HG03108 (cell line): ENCODE results near the gene RSU1.
"Not testable (repeated sequence)": the region's sequence is repeated elsewhere in the genome, so short reads cannot be mapped to it uniquely, and the experiment has no call there.

Source experiments
- ATAC-seq: cut with Tn5 transposase; IDR thresholded peaks from one replicate; pipeline ENCODE4 v1.9.1; 2021; ENCODE audit warnings: moderate library complexity; ENCODE audit not compliant: unreplicated experiment

RSU1 gene

DNA sequence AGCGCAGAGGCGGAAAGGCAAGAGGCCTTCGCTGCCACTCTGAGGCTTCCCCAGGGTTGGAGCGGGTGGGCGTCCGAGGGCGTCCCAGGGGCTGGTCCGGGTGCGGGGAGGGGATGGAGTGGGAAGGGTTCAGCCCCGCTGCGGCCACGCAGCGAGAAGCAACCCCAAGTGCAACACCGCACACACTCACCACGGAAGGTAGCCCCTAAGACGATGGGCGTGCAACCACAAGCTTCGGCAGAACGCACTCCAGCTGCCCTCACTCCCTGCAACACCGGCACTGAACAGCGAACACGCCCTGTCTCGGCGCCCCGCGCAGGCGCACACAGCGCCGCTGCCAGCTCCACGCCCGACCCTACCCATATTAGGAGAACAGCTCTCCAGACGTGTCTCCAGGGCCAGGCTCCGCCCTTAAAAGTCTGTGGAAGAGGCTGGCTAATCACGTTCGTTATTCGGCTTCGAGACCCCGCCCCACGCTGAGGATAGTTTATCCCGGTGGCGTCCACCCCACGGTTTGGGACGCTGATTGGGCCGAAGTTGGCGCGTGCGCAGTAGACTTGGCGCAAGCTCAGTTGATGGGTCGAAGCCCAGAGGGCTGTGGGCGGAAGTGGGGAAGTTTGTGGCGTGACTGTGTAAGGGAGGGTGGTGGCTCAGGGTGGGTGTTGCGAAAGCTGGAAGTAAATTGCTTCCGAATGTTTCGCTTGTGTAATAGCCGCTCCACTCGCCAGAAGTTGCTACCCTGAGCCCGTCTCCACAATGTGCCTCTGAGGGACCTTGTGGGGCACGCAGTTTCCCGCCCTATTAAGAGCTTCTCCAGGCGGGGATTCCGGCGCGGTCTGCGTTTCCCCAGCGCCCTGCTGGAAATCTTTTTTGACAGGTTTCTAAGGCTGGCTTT is at the start of gene RSU1:
RSU1 (minus strand) TSS at position 300 of the 895 bp plus-strand sequence. CDS start 343 bp downstream, outside the sequence.
- ATAC-seq, result peak; percentile 98

- ATAC-seq, result no peak
Observed at GRCh38 chr10:16866541-16867275, 49.5 kb upstream of the RSU1 start.

DNA sequence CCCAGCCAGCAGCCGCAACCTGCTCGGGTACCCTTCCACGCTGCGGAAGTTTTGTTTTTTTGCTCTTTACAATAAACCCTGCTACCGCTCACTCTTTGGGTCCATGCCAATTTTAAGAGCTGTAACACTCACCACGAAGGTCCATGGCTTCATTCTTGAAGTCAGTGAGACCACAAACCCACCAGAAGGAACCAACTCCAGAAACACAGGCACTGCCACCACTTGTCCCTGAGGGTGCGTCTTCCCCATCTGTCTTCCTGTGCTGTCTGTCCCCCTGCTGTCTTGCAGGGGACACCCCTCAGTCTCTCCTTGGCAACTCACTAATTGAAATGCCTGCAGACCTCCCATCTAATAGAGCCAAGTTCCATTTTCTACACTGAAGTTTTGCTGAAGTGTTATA is 48.5 kb upstream of the RSU1 start:
- no peak for ATAC-seq

- no peak for ATAC-seq
Observed at GRCh38 chr10:16863766-16864165, 46.5 kb upstream of the RSU1 start.

DNA sequence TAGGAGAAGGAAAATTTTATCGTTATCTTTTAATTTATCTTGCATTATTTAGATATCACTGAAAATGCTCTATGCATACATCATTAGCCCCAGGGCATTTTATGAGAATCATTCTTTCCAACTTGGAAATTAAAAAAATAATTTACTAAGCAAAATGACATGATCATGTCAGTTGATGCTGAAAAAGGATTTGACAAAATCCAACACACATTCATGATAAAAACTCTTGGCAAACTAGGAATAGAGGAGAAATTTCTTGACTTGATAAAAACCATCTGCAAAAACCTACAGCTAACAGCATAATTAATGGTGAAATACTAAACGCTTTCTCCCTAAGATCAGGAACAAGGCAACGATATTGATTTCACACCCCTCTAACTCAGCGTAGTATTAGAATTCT is 40.2 kb upstream of the RSU1 start:
- ATAC-seq, result no peak

DNA sequence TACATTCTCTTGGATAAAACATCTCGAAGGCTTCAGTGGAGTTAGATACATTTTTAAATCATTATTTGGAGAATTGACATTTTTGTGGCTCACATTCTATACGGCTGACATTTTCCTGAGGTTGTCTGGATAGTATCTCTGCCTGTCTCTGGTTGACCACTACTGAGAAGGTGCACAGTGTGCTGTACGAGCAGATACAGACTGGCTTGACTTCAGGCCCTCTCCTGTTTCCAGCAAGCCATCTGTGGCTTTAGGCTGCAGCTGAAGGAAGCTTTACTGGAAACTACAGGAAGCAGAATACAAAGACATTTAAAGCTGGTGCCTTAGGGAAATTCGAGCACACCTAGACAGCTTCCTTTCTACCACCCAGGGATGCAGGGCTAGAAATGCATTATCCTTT is 39.3 kb upstream of the RSU1 start:
- no peak for ATAC-seq

- no peak for ATAC-seq
Observed at GRCh38 chr10:16856092-16856491, 38.9 kb upstream of the RSU1 start.

DNA sequence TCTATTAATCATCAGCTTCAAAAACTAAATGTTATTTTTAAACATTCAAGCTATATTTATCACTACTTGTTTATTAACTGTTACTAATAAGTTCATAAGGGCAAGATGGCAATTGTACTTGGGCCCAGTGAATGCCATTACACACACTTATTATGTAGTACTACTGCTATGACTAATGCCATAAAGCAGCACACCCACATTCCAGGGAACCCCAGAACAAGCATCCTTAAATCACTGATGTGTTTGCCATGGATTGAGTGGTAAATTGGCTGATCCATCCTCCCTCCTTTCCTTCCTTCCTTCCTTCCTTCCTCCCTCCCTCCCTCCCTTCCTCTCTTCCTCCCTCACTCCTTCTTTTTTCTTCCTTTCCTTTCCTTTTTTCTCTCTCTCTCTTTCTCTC is 37.4 kb upstream of the RSU1 start:
- ATAC-seq, result no peak

- no peak for ATAC-seq
Observed at GRCh38 chr10:16853809-16854208, 36.6 kb upstream of the RSU1 start.

GRCh38 chr10:16853201-16853600 is 36.0 kb upstream of the RSU1 start:
- no peak for ATAC-seq

- no peak for ATAC-seq
Observed at GRCh38 chr10:16852624-16853023, 35.4 kb upstream of the RSU1 start.

- no peak for ATAC-seq
Observed at GRCh38 chr10:16848562-16849154, 31.4 kb upstream of the RSU1 start.

- no peak for ATAC-seq
Observed at GRCh38 chr10:16847644-16848043, 30.4 kb upstream of the RSU1 start.

- no peak for ATAC-seq
Observed at GRCh38 chr10:16845248-16845647, 28.0 kb upstream of the RSU1 start.

DNA sequence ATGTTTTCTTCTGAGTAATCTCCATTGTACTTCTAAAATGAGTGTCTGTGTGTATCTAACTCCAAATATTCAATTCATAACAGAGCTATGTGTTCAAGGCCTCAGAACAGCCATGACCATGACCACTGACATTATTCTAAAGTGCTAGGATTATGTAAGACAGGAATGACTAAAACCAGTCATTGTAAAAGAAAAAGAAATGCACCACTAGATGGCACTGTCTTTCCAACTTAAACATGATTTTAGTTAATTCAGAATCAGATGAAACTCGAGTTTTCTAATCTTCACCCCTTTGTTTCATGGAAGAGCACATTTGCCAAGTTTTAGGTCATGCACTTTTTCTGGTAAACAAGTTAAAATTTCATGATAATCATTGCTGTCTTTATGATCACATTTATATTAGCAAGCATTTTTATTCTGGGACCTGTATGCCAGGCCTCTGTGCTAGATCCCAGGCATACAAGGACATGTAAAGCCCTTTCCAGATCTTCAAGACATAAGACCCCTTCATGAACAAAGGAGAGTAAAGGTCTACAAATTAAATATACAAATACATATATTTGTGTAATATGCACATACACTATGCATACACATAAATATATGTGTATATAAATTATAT is 26.1 kb upstream of the RSU1 start:
- no peak for ATAC-seq

- ATAC-seq, result no peak
Observed at GRCh38 chr10:16835228-16835627, 18.0 kb upstream of the RSU1 start.

DNA sequence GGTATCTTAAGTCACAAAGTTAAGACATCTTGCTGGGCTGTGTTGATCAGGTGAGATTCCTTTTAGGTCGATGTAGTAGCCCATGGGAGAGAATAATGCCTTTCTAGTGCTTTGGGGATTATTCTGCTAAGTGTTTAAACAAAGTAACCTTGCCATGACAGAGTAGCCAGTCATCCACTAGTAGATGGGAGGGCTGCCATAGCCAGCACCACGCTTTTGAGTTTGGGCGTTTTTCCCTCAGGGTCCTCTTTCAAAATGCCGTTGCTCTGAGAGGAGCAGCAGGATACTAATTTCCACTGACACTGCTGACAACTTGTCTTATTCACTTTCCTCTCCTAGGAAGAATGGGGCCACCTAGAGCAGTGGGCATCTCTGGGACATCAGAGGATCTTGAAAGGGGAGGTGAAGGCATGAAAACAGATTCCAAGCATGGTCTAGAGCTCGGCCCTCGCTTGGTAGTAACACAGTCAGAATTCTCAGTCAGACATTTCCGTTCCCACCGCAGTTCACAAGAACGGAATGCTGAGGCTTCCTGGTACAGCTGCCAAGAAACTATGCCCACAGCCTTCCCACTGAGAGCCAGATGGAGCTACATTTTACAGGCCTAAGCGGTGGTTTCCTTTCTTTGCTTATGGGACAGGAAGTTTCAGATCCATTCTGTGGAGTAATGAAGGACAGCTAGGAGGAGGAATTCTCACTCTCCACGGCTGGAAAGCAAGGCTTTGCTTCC is 15.3 kb upstream of the RSU1 start:
- ATAC-seq, result no peak

DNA sequence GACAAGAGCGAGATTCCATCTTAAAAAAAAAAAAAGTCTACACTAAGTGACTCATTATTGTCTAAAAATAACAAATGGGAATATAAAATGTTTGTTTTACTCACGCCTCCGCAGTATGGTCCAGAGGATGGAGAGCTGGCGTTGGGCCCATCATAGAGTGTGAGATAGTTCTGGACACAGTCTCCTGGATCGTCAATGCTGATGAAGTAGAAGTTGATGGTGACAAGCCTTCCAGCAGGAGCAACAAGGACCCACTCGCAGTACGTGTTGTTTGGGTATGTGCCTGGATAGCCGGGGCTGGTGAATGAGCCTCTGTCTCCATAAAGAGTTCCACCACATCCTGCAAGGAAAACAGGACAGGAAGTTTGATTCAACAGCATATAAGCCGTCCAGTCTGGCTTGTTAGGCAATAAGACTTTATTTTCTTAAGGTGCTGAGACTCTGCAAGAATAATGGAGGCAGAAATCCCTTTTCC is 11.5 kb upstream of the RSU1 start:
- ATAC-seq, result no peak

- no peak for ATAC-seq
Observed at GRCh38 chr10:16828114-16828568, 10.9 kb upstream of the RSU1 start.

- ATAC-seq, result not testable (repeated sequence)
Observed at GRCh38 chr10:16827474-16827873, 10.2 kb upstream of the RSU1 start.
